Measurements from ENCODE around the gene ASF1B.

The ASF1B gene

GRCh38 chr19:14138576-14139265 lies 2.3 kb upstream of the ASF1B start:
- H3K9me3 ChIP-seq (ENCODE audit: low read length), result no peaks in the 10 kb centered on the region
- H3K4me3 ChIP-seq (ENCODE audit: low read length), result no peak overlapping the region
- H3K36me3 ChIP-seq (ENCODE audit: insufficient read depth, low read length), result no peaks in the 10 kb centered on the region
- H3K4me1 ChIP-seq (ENCODE audit: insufficient read depth, low read length), result peaks cover 28% of the 10 kb centered on the region
- H3K27me3 ChIP-seq (ENCODE audit: insufficient read depth, low read length), result no peaks in the 10 kb centered on the region
- no peak overlapping the region for H2AFZ ChIP-seq (ENCODE audit: low read depth, low read length)

GRCh38 chr19:14135985-14136508 lies 342 bp downstream of the ASF1B start:
- Histone ChIP-seq H3K4me1 (ENCODE audit: insufficient read depth, low read length) (peaks cover 28% of the 10 kb centered on the region), H3K4me3 (ENCODE audit: low read length) (peak overlapping the region; percentile 62), H2AFZ (ENCODE audit: low read depth, low read length) (peak overlapping the region; percentile 15), H3K36me3 (ENCODE audit: insufficient read depth, low read length) (no peaks in the 10 kb centered on the region), H3K27me3 (ENCODE audit: insufficient read depth, low read length) (no peaks in the 10 kb centered on the region), H3K9me3 (ENCODE audit: low read length) (no peaks in the 10 kb centered on the region)

GRCh38 chr19:14135355-14135754 lies 1.0 kb downstream of the ASF1B start:
- peak overlapping the region; percentile 62 for H3K4me3 ChIP-seq (ENCODE audit: low read length)
- H3K9me3 ChIP-seq (ENCODE audit: low read length), result no peaks in the 10 kb centered on the region

GRCh38 chr19:14127929-14128509 lies 8.4 kb downstream of the ASF1B start:
- Histone ChIP-seq H3K27me3 (ENCODE audit: insufficient read depth, low read length) (no peaks in the 10 kb centered on the region), H3K9me3 (ENCODE audit: low read length) (no peaks in the 10 kb centered on the region), H3K36me3 (ENCODE audit: insufficient read depth, low read length) (peaks cover 20% of the 10 kb centered on the region), H2AFZ (ENCODE audit: low read depth, low read length) (no peak overlapping the region), H3K4me3 (ENCODE audit: low read length) (no peak overlapping the region), H3K4me1 (ENCODE audit: insufficient read depth, low read length) (no peaks in the 10 kb centered on the region)

More at GRCh38 chr19:14135355-14135754, 1.0 kb downstream of the ASF1B start:
- Histone ChIP-seq H3K27me3 (ENCODE audit: insufficient read depth, low read length) (no peaks in the 10 kb centered on the region), H3K4me1 (ENCODE audit: insufficient read depth, low read length) (peaks cover 28% of the 10 kb centered on the region), H3K36me3 (ENCODE audit: insufficient read depth, low read length) (no peaks in the 10 kb centered on the region), H2AFZ (ENCODE audit: low read depth, low read length) (no peak overlapping the region)

GRCh38 chr19:14127176-14127575 lies 9.2 kb downstream of the ASF1B start:
- no peak overlapping the region for H3K4me3 ChIP-seq (ENCODE audit: low read length)
- no peaks in the 10 kb centered on the region for H3K27me3 ChIP-seq (ENCODE audit: insufficient read depth, low read length)
- peaks cover 20% of the 10 kb centered on the region for H3K36me3 ChIP-seq (ENCODE audit: insufficient read depth, low read length)
- H2AFZ ChIP-seq (ENCODE audit: low read depth, low read length), result no peak overlapping the region
- no peaks in the 10 kb centered on the region for H3K9me3 ChIP-seq (ENCODE audit: low read length)
- H3K4me1 ChIP-seq (ENCODE audit: insufficient read depth, low read length), result no peaks in the 10 kb centered on the region

- Histone ChIP-seq H3K27me3 (ENCODE audit: insufficient read depth, low read length) (no peaks in the 10 kb centered on the region), H3K36me3 (ENCODE audit: insufficient read depth, low read length) (peaks cover 21% of the 10 kb centered on the region), H3K4me3 (ENCODE audit: low read length) (no peak overlapping the region), H3K4me1 (ENCODE audit: insufficient read depth, low read length) (peaks cover 14% of the 10 kb centered on the region), H2AFZ (ENCODE audit: low read depth, low read length) (no peak overlapping the region), H3K9me3 (ENCODE audit: low read length) (no peaks in the 10 kb centered on the region)
Observed at GRCh38 chr19:14122924-14123323, 13.5 kb downstream of the ASF1B start.

GRCh38 chr19:14120497-14120780 lies 15.9 kb downstream of the ASF1B start:
- Histone ChIP-seq H3K9me3 (ENCODE audit: low read length) (no peaks in the 10 kb centered on the region), H3K36me3 (ENCODE audit: insufficient read depth, low read length) (peaks cover 15% of the 10 kb centered on the region), H3K27me3 (ENCODE audit: insufficient read depth, low read length) (no peaks in the 10 kb centered on the region), H2AFZ (ENCODE audit: low read depth, low read length) (no peak overlapping the region), H3K4me1 (ENCODE audit: insufficient read depth, low read length) (peaks cover 24% of the 10 kb centered on the region), H3K4me3 (ENCODE audit: low read length) (no peak overlapping the region)

GRCh38 chr19:14119644-14120496 lies 16.5 kb downstream of the ASF1B start:
- Histone ChIP-seq H3K9me3 (ENCODE audit: low read length) (no peaks in the 10 kb centered on the region), H3K36me3 (ENCODE audit: insufficient read depth, low read length) (peaks cover 10% of the 10 kb centered on the region), H3K4me1 (ENCODE audit: insufficient read depth, low read length) (peaks cover 24% of the 10 kb centered on the region), H3K4me3 (ENCODE audit: low read length) (no peak overlapping the region), H2AFZ (ENCODE audit: low read depth, low read length) (no peak overlapping the region), H3K27me3 (ENCODE audit: insufficient read depth, low read length) (no peaks in the 10 kb centered on the region)

- H3K36me3 ChIP-seq (ENCODE audit: insufficient read depth, low read length), result peaks cover 8% of the 10 kb centered on the region
- H2AFZ ChIP-seq (ENCODE audit: low read depth, low read length), result no peak overlapping the region
- peaks cover 24% of the 10 kb centered on the region for H3K4me1 ChIP-seq (ENCODE audit: insufficient read depth, low read length)
- peak overlapping the region; percentile 49 for H3K4me3 ChIP-seq (ENCODE audit: low read length)
- no peaks in the 10 kb centered on the region for H3K27me3 ChIP-seq (ENCODE audit: insufficient read depth, low read length)
- no peaks in the 10 kb centered on the region for H3K9me3 ChIP-seq (ENCODE audit: low read length)
Observed at GRCh38 chr19:14119146-14119545, 17.2 kb downstream of the ASF1B start.

- Histone ChIP-seq H3K4me3 (ENCODE audit: low read length) (peak overlapping the region; percentile 49), H3K4me1 (ENCODE audit: insufficient read depth, low read length) (peaks cover 30% of the 10 kb centered on the region), H2AFZ (ENCODE audit: low read depth, low read length) (no peak overlapping the region), H3K27me3 (ENCODE audit: insufficient read depth, low read length) (no peaks in the 10 kb centered on the region), H3K9me3 (ENCODE audit: low read length) (no peaks in the 10 kb centered on the region), H3K36me3 (ENCODE audit: insufficient read depth, low read length) (peaks cover 8% of the 10 kb centered on the region)
Observed at GRCh38 chr19:14118165-14119051, 18.0 kb downstream of the ASF1B start.

- no peaks in the 10 kb centered on the region for H3K9me3 ChIP-seq (ENCODE audit: low read length)
- peaks cover 37% of the 10 kb centered on the region for H3K4me1 ChIP-seq (ENCODE audit: insufficient read depth, low read length)
- no peak within 1 kb of the TSS for H2AFZ ChIP-seq (ENCODE audit: low read depth, low read length)
- H3K4me3 ChIP-seq (ENCODE audit: low read length), result peak within 1 kb of the TSS; percentile 57
- no peaks in the 10 kb centered on the region for H3K27me3 ChIP-seq (ENCODE audit: insufficient read depth, low read length)
- H3K36me3 ChIP-seq (ENCODE audit: insufficient read depth, low read length), result peaks cover 8% of the 10 kb centered on the region
Observed at GRCh38 chr19:14117668-14118164, 18.7 kb downstream of the ASF1B start, which contains the start of gene PRKACA. Gene PRKACA, minus strand, starts transcription at chr19:14117762. Its CDS starts 215 bp downstream, at chr19:14117547.

GRCh38 chr19:14116918-14117578 lies 19.3 kb downstream of the ASF1B start:
- Histone ChIP-seq H3K4me1 (ENCODE audit: insufficient read depth, low read length) (peaks cover 38% of the 10 kb centered on the region), H2AFZ (ENCODE audit: low read depth, low read length) (no peak overlapping the region)

More at GRCh38 chr19:14116918-14117578, 19.3 kb downstream of the ASF1B start:
- Histone ChIP-seq H3K9me3 (ENCODE audit: low read length) (no peaks in the 10 kb centered on the region), H3K36me3 (ENCODE audit: insufficient read depth, low read length) (peaks cover 8% of the 10 kb centered on the region), H3K27me3 (ENCODE audit: insufficient read depth, low read length) (no peaks in the 10 kb centered on the region), H3K4me3 (ENCODE audit: low read length) (peak overlapping the region; percentile 57)
